ENCODE measurements around the gene SPRY2.

DNA sequence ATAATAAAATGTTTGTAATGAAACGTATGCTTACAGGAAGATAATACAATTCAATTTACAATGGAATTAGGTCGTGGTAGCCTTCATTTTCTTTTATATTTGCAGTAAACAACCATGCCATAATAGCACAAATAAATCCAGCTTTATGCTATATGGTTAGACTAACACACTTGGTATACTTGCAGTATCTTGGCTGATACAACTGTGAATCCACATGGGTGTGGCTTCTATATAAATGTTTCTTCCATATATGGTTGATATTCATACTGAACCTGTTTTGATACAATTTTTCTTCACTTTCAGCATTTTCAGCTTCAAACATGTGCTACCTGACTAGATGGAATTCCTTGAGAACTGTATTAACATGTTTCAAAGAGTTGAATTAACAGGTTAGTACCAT, 20.4 kb upstream of the SPRY2 start:
- TF ChIP-seq, protein P1, sequence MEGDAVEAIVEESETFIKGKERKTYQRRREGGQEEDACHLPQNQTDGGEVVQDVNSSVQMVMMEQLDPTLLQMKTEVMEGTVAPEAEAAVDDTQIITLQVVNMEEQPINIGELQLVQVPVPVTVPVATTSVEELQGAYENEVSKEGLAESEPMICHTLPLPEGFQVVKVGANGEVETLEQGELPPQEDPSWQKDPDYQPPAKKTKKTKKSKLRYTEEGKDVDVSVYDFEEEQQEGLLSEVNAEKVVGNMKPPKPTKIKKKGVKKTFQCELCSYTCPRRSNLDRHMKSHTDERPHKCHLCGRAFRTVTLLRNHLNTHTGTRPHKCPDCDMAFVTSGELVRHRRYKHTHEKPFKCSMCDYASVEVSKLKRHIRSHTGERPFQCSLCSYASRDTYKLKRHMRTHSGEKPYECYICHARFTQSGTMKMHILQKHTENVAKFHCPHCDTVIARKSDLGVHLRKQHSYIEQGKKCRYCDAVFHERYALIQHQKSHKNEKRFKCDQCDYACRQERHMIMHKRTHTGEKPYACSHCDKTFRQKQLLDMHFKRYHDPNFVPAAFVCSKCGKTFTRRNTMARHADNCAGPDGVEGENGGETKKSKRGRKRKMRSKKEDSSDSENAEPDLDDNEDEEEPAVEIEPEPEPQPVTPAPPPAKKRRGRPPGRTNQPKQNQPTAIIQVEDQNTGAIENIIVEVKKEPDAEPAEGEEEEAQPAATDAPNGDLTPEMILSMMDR (IDR thresholded peaks at IDR 0.05; ENCODE audit: low read length): no peak
- TF ChIP-seq EZH2 (optimal IDR thresholded peaks at IDR 0.05; ENCODE audit: low read depth, low read length): no peak
